Effector memory CD4-positive, alpha-beta T cell (primary cell): ENCODE results near the gene IMMT.
A peak's percentile ranks its signal among the peaks of the same experiment; 100 is the strongest.

Experiments
- DNase-seq, 3 donors: peaks; one replicate each; pipeline ENCODE4 v3.0.0-alpha.2; 2020
- H3K27ac ChIP-seq: 2 replicates; pipeline ENCODE4 v1.7.0; 2013; ENCODE audit warnings: mild to moderate bottlenecking, low read length, moderate library complexity; ENCODE audit not compliant: insufficient read depth, poor library complexity, severe bottlenecking
- H3K27me3 ChIP-seq: replicated peaks from 2 replicates; pipeline ENCODE4 v1.7.0; 2013; ENCODE audit warnings: mild to moderate bottlenecking, low read length; ENCODE audit not compliant: insufficient read depth, control insufficient read depth, poor library complexity, severe bottlenecking
- H3K36me3 ChIP-seq: 2 replicates; pipeline ENCODE4 v1.7.0; 2013; ENCODE audit warnings: mild to moderate bottlenecking, low read length, moderate library complexity; ENCODE audit not compliant: control insufficient read depth, insufficient read depth
- H3K4me1 ChIP-seq: 2 replicates; pipeline ENCODE4 v1.7.0; 2013; ENCODE audit warnings: low read length, mild to moderate bottlenecking; ENCODE audit not compliant: control insufficient read depth, insufficient read depth, poor library complexity, severe bottlenecking
- H3K4me3 ChIP-seq: 2 replicates; pipeline ENCODE4 v1.7.0; 2013; ENCODE audit warnings: low read length, low read depth, mild to moderate bottlenecking; ENCODE audit not compliant: insufficient read depth, poor library complexity, severe bottlenecking
- H3K9me3 ChIP-seq: 2 replicates; pipeline ENCODE4 v1.7.0; 2013; ENCODE audit warnings: mild to moderate bottlenecking, low read length, moderate library complexity; ENCODE audit not compliant: control insufficient read depth

Gene IMMT

DNA sequence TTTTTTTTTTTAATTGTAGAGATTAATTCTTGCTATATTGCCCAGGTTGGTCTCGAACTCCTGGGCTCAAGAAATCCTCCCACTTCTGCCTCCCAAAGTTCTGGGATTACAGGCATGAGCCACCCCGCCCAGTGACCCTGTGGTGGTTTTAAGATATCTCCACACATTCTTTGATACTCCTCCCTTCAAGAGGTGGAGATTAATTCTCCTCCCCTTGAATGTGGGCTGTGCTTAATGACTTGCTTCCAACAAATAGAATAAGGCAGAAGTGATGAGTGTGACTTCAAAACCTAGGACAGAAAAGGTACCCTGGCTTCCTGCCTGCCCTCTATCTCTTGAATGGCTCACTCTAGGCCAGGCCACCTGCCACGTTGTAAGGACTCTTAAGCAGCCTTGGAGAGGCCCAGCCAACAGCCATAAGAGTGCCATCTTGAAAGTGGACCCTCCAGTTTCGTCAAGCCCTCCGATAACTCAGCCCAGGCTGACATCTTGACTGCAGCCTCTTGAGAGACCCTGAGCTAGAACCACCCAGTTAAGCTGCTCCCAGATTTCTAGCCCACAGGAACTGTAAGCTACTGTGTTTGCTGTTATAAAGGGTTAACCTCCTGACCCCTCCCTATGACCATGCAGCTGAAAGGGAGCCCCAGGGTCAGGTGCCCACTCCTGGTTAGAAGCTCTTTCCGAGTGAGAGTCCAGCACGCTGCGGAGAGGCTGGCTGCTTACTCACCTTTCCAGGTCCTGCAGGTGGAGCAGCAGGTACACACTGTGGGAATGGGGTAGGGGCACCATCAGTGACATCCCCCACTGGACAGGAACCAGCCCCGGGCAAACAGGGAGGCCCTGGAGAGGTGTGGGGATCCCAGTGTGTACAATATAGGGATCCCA lies 31.6 kb upstream of the IMMT start:
- Histone ChIP-seq H3K9me3 (no peaks in the 10 kb centered on the region), H3K27me3 (no peaks in the 10 kb centered on the region), H3K36me3 (no peaks in the 10 kb centered on the region), H3K4me3 (no peak overlapping the region), H3K27ac (no peak overlapping the region), H3K4me1 (peaks cover 4% of the 10 kb centered on the region)
- DNase-seq = no peak

DNA sequence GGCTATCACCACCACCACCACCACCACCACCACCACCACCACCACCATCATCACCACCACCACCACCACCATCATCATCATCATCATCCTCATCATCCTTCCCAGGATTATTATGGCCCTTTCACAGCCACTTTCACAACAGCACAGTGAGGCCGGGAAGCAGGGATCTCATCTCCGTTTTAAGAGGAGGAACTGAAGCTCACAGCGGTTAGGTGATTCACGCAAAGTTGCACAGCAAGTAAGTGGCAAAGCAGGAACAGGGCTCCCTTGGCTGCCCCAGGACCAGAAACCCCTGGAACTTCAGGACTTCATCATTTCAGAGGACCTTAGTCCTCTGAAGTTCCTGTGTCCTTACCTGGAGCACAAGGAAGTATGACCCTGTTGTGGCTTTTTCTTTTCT lies 30.8 kb upstream of the IMMT start:
- DNase-seq = no peak
- no peaks in the 10 kb centered on the region for H3K9me3 ChIP-seq
- no peaks in the 10 kb centered on the region for H3K36me3 ChIP-seq
- H3K27ac ChIP-seq = no peak overlapping the region
- H3K27me3 ChIP-seq = no peaks in the 10 kb centered on the region
- peaks cover 4% of the 10 kb centered on the region for H3K4me1 ChIP-seq
- no peak overlapping the region for H3K4me3 ChIP-seq

DNA sequence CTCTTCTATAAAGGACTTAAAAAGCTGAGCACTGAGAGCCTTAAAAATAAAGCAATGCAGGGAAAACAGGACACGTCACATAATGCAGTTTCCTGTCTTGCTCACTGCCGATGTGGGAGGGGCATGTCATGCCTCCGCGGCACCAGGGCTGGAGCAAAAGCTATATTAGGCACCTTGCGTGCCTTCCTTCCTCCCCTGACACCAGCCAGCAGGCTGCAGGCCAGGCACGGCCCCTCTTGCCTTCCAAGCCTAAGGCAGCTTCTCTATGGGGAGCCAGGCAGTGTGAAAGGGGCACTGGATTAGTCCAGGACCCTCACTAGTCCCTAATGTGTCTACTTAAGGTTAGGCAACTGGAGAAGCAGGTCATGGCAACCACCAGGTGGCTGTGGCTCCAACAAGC lies 30.3 kb upstream of the IMMT start:
- no peak for DNase-seq
- Histone ChIP-seq H3K27me3 (no peaks in the 10 kb centered on the region), H3K36me3 (no peaks in the 10 kb centered on the region), H3K27ac (no peak overlapping the region), H3K4me3 (no peak overlapping the region), H3K9me3 (no peaks in the 10 kb centered on the region), H3K4me1 (peaks cover 4% of the 10 kb centered on the region)

DNA sequence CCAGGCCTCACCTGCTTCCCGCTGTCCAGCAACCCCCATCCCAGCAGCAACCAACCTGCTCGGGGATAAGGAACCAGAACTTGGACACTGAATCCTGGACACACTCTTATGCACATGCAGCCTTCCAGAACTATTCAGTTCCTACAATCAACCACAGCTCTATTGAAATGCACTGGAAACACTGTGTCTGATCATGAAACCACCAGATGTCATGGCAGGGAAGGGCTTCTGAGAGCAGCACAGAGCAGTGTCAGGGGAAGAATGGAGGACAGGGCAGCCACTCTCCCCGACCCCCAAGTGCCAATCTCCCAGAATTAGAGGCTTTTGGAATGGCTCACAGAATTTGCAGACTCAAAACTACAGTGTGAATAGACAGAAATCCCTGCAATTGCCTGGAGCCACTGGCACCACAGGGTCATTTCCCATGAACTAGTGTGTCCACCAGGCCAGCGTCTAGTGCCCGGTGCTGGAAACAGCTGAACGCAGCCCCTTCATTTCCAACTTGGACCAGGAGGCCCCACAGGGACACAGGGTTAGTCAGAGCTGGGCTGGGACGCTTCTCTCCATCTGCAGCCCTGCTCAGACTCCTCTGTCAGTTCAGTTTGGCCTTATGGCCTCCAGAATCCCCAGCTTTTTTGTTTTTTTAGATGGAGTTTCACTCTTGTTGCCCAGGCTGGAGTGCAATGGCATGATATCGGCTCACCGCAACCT lies 29.5 kb upstream of the IMMT start:
- H3K27ac ChIP-seq = no peak overlapping the region
- no peak for DNase-seq
- H3K4me3 ChIP-seq = no peak overlapping the region
- H3K4me1 ChIP-seq = peaks cover 4% of the 10 kb centered on the region
- no peaks in the 10 kb centered on the region for H3K27me3 ChIP-seq
- no peaks in the 10 kb centered on the region for H3K36me3 ChIP-seq
- H3K9me3 ChIP-seq = no peaks in the 10 kb centered on the region

DNA sequence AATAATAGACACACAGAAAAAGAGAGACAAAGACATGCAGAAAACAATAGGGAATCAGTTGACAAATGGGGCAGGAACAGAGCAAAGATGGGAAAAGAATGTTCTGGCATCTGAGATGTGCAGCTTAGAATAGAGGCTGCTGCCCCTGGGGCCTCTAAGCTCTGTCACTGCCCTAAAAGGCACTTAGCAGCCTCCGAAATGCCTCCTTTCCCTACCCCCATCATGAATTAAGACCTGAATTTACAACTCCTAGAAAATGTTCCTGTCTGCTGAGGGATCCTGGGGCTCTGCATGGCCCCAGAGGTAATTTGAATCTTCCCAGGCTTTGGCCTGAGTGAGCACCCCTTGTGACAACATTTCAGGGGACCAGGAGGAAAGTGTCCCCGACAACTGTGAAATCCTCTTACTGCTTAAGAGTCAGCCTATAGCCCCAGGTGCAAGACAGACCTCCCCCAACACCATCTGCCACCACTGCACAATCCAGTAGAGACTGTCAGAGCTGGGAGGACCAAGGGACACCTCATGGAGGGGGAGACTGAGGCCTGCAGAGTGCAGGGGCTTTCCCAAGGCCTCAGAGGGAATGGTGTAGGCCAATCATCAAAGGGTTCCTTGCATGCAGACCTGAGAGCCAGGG lies 28.8 kb upstream of the IMMT start:
- Histone ChIP-seq H3K9me3 (no peaks in the 10 kb centered on the region), H3K4me1 (peaks cover 4% of the 10 kb centered on the region), H3K36me3 (no peaks in the 10 kb centered on the region), H3K27ac (no peak overlapping the region), H3K27me3 (no peaks in the 10 kb centered on the region), H3K4me3 (no peak overlapping the region)
- no peak for DNase-seq

DNA sequence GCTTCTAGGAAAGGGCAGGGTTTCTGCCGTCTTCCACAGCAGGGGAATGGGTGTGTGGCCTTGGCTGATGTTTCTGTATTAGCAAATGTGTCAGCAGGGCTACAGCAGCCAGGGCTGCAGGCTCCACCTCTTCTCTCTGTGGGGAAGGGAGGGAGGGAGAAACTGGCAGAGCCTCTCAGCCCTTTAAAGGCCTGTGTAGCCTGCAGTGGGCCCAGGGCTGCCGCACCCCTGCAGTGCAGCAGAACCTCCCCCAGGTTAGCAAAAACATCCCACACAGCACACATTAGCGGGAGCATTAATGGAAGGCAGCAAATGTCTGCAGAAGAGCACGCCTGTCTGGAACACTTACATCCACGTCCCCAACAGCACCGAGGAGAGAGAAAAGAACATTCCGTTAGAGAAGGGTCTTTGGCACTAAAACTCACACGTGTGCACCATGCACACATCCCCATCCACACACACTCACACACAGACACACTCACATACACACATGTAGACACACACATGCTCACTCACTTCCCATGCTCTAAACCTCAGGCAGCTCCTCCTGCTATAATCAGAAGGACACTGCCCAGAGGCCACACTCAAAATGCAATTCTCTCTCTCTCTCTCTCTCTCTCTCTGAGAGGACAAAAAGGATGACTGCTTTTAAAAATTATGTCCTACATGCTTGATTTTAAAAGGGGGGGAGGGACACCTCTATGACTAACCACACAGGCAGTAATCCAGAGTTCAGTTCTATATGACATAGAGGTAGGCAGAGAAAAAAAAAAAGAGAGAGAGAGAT lies 28.1 kb upstream of the IMMT start:
- Histone ChIP-seq H3K27me3 (no peaks in the 10 kb centered on the region), H3K4me3 (no peak overlapping the region), H3K27ac (no peak overlapping the region), H3K36me3 (no peaks in the 10 kb centered on the region), H3K9me3 (no peaks in the 10 kb centered on the region), H3K4me1 (peaks cover 4% of the 10 kb centered on the region)
- no peak for DNase-seq

DNA sequence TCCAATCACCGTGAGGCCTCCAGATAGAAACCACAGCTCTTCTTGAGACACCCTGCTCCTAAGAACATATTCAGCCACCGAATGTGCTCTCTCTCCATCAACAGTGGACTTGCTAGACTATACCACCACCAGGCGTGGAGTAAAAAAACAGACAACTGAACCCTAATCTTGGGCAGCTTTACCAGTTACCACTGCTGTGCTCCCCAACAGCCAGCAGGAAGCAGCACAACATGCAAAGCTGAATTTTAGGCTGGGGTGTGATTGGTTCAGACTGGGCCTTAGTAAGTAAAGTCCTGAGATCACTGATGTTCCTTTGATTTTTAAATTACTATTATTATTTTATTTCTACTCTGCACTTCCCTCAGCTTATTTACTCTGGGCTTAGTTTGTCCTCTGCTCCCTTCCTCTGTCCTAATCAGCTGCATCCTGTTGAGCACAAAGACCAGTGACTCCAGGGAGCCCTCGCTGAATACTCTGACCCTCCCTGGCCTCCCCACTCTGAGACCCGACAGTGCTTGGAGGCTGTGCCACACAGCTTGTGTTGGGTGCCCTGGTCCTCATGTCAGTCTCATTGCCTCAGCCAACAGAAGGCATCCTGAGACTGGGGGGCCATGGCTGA lies 25.9 kb upstream of the IMMT start:
- Histone ChIP-seq H3K36me3 (no peaks in the 10 kb centered on the region), H3K9me3 (no peaks in the 10 kb centered on the region), H3K4me3 (no peak overlapping the region), H3K27ac (no peak overlapping the region), H3K4me1 (peaks cover 4% of the 10 kb centered on the region), H3K27me3 (no peaks in the 10 kb centered on the region)
- DNase-seq = peak in 1 of 3 donors; percentile 7

DNA sequence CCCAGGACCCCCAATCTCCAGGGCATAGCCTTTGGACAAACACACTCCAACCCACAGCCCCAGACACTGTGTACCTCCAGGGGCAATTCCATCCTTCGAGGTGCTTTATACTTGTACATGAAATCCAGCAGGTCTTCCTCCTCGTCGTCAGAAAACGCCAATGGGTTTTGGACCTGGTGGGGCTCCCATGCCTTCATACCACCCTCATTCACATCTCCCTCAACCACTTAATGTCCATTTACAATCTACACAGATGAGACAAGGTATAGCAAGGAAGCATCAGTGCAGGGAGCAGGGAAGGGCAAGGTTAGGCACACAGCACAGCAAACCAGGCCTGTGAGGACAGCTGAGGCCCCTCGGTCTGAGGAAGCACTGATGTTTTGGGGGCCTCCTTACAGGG lies 24.6 kb upstream of the IMMT start:
- Histone ChIP-seq H3K27ac (no peak overlapping the region), H3K9me3 (no peaks in the 10 kb centered on the region), H3K4me3 (no peak overlapping the region), H3K27me3 (no peaks in the 10 kb centered on the region), H3K36me3 (no peaks in the 10 kb centered on the region), H3K4me1 (no peaks in the 10 kb centered on the region)
- DNase-seq = no peak

DNA sequence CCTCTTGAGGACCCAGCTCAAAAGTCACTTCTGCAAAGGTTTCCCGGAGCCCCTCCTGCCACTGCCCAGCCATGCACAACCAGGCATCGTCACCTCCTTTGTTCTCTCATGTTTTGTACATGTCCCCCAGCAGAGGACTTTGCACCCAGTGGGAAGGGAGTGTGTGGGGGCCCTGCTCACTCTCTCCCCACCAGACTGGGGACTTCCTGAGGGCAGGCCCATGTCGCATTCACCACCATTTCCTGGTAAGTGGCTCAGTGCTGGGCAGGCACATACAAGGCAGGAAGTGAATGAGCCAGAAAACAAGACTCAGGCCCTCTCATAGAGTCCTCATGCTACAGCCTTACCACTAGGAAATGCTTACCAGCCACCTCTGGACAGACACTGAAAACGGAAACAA lies 22.9 kb upstream of the IMMT start:
- no peak overlapping the region for H3K4me3 ChIP-seq
- H3K27me3 ChIP-seq = no peaks in the 10 kb centered on the region
- DNase-seq = no peak

More for the DNA sequence above, 22.9 kb upstream of the IMMT start:
- Histone ChIP-seq H3K4me1 (no peaks in the 10 kb centered on the region), H3K36me3 (peaks cover 14% of the 10 kb centered on the region), H3K9me3 (no peaks in the 10 kb centered on the region), H3K27ac (no peak overlapping the region)
